Heart right ventricle (tissue), 16 donors: ENCODE data around the gene FLACC1. TPM values are rescaled to one million over a fixed set of nuclear protein-coding genes. Genes with fewer than 3 reads are reported as not detected.

ENCODE experiments used
- ATAC-seq, 8 donors: fragments of 200-7000 bp; cut with Tn5 transposase; one replicate each; pipeline ENCODE4 v1.9.1; 2020; ENCODE audit warnings: mild to moderate bottlenecking in 8 of 8, moderate library complexity in 8 of 8, moderate number of reproducible peaks in 1 of 8
- DNase-seq, 2 donors: peaks; one replicate each; pipeline ENCODE4 v3.0.0-alpha.2; 2020
- H3K27ac ChIP-seq, 10 donors: fragments of 200-600 bp; sonication (generic) in 2 of 10; one replicate each; pipeline versions ENCODE4 v1.5.0 to v1.8.0; 2020 to 2022; ENCODE audit warnings: mild to moderate bottlenecking in 3 of 10
- H3K27me3 ChIP-seq, 7 donors: fragments of 200-600 bp; one replicate each; pipeline ENCODE4 v1.8.0; 2021 to 2022; ENCODE audit warnings: mild to moderate bottlenecking in 2 of 7
- H3K36me3 ChIP-seq, 9 donors: fragments of 200-600 bp; sonication (generic) in 1 of 9; one replicate each; pipeline versions ENCODE4 v1.5.0 to v1.8.0; 2020 to 2022; ENCODE audit warnings: mild to moderate bottlenecking in 2 of 9
- H3K4me1 ChIP-seq, 9 donors: fragments of 200-600 bp; sonication (generic) in 1 of 9; one replicate each; pipeline versions ENCODE4 v1.5.0 to v1.8.0; 2020 to 2022; ENCODE audit warnings: mild to moderate bottlenecking in 4 of 9
- H3K4me3 ChIP-seq, 10 donors: fragments of 200-600 bp; sonication (generic) in 2 of 10; one replicate each; pipeline versions ENCODE4 v1.5.0 to v1.8.0; 2020 to 2022; ENCODE audit warnings: mild to moderate bottlenecking in 7 of 10, moderate library complexity in 2 of 10
- H3K9me3 ChIP-seq, 11 donors: fragments of 200-600 bp in 10 of 11; sonication (generic) in 2 of 11; one replicate each; pipeline versions ENCODE4 v1.5.0 to v1.8.0; 2013 to 2022; ENCODE audit warnings: mild to moderate bottlenecking in 2 of 11, control low read depth in 1 of 11, moderate library complexity in 1 of 11
- CTCF ChIP-seq, 9 donors: fragments of 200-600 bp; sonication (generic) in 2 of 9; IDR thresholded peaks; one replicate each; pipeline versions ENCODE4 v1.5.0 to v1.8.0; 2021 to 2022; ENCODE audit warnings: antibody characterized with exemption in 9 of 9, mild to moderate bottlenecking in 5 of 9, moderate library complexity in 1 of 9
- WGBS, 2 donors: extraction: QIAGEN DNeasy Blood & Tissue Kit; methylation state at CpG; one replicate each; pipeline ENCODE4 v1.1.7; 2013; ENCODE audit warnings: inconsistent platforms in 1 of 2; 5-methylcytosine and 5-hydroxymethylcytosine counted together
- intact Hi-C, 10 donors: fragments of 100-400 bp; cut with DNase I; formaldehyde crosslinking; loops; one replicate each; pipeline versions ENCODE4 v1.11.1 to v1.14.2; 2022
- polyA plus RNA-seq, 2 donors: library from polyadenylated mRNA; stranded (reverse); fragments of 200-250 nt; gene quantifications; one replicate each; pipeline ENCODE4 v1.2.3, GENCODE V29; 2013
- total RNA-seq, 10 donors: library from RNA; stranded (reverse); fragmentation: NEBNext Ultra II Directional in 3 of 10; extraction: Animal tissue kit (Norgen Biotek cat#: 25700) in 3 of 10; gene quantifications; one replicate each; pipeline versions ENCODE4 v1.2.1 to v1.2.4, GENCODE V29; 2021 to 2023
- donor health status: Arrhythmogenic right ventricular cardiomyopathy.
- donor health status: ischemic (EF 13 %, LVEDD 7.1; RV severe dilation, severe dysfunction).
- donor health status: healthy with polysubstance abuse.
- donor health status: DM: no; HTN: yes; CAD: no.
- donor health status: DM: no; HTN: no; CAD: no.
- donor health status: ischemic (EF 25% LVEDD 6.9; RV normal size, moderate dysfunction).
- donor health status: ischemic (EF 25% LVEDD 5.7; RV mildly dilated, moderate dysfunction).
- donor health status: healthy.
- donor health status: DM: yes; HTN: yes; CAD: no.
- donor health status: Ischemic cardiomyopathy.
- donor health status: ischemic (EF 35%, LVEDD 5.7; RV mildly dilated, moderate dysfunction).
- donor health status: nonischemic (EF 11% LVEDD 7.7; RV severe dilation, severe dysfunction).
- donor health status: DM: yes; HTN: yes; CAD: no.
- donor health status: PGD.
- donor health status: ischemic (EF 29% LVEDD 5.4; RV normal size, mild dysfunction).
- donor health status: nonischemic (EF 23%, LVEDD 6.1; RV moderate dilation, normal function).

FLACC1 gene
- total and polyA plus RNA-seq, 12 donors = 0.88 to 15.9 (median 7.3) TPM

- Histone ChIP-seq H3K4me3 (peak overlapping the region in 1 of 10 donors; percentile 4), H3K4me1 (peaks cover 0 to 77% (median 57%) of the 10 kb centered on the region in 9 donors), H3K27me3 (no peaks in the 10 kb centered on the region), H3K9me3 (no peaks in the 10 kb centered on the region), H3K27ac (peak overlapping the region in 8 of 10 donors; percentile 17 to 87 (median 44)), H3K36me3 (peaks cover 0 to 38% (median 8%) of the 10 kb centered on the region in 9 donors)
- ATAC-seq = peak in 2 of 8 donors; percentile 46 to 53
- TF ChIP-seq CTCF (IDR thresholded peaks at IDR 0.05) = no peak
- intact Hi-C loops = loop anchor here in 2 of 10 donors (1.0 to 10.0 kb wide), 2 partner anchors 48 to 242 kb away; partner anchors contain the start of genes STRADB (in 1 of the 2), TMEM237 (in 1 of the 2) and TRAK2 (in 1 of the 2)
- WGBS, 2 donors = 50 to 58% methylated on average over 6 of the region's 6 CpGs
- no peak for DNase-seq
Measured at GRCh38 chr2:201402651-201403562, 45.8 kb upstream of the FLACC1 start.

- Histone ChIP-seq H3K9me3 (no peaks in the 10 kb centered on the region), H3K4me3 (no peak overlapping the region), H3K27ac (peak overlapping the region in 6 of 10 donors; percentile 28 to 87 (median 63)), H3K36me3 (peaks cover 0 to 49% (median 19%) of the 10 kb centered on the region in 9 donors), H3K4me1 (peaks cover 0 to 66% (median 48%) of the 10 kb centered on the region in 9 donors), H3K27me3 (no peaks in the 10 kb centered on the region)
- no peak for ATAC-seq
- DNase-seq = no peak
- WGBS, 2 donors = 54 to 68% methylated on average over 3 of the region's 3 CpGs
- intact Hi-C loops = loop anchor here in 1 of 10 donors (10.0 kb wide), 1 partner anchor 243 kb away; the partner anchor contains the start of gene TMEM237
- TF ChIP-seq CTCF (IDR thresholded peaks at IDR 0.05) = no peak
Measured at GRCh38 chr2:201401815-201402214, 44.7 kb upstream of the FLACC1 start.

- WGBS, 2 donors = 83 to 86% methylated on average over 8 of the region's 8 CpGs
- intact Hi-C loops = loop anchor here in 2 of 10 donors (10.0 kb wide), 2 partner anchors 58 to 68 kb away; partner anchors contain the start of genes STRADB (in 1 of the 2) and TRAK2 (in 1 of the 2)
- peaks cover 0 to 92% (median 60%) of the 10 kb centered on the region in 9 donors for H3K36me3 ChIP-seq
- DNase-seq (no peak), ATAC-seq (no peak)
- H3K4me1 ChIP-seq = peaks cover 0 to 15% (median 10%) of the 10 kb centered on the region in 9 donors
- H3K4me3 ChIP-seq = no peak overlapping the region
- TF ChIP-seq CTCF (IDR thresholded peaks at IDR 0.05) = no peak
- no peaks in the 10 kb centered on the region for H3K9me3 ChIP-seq
- no peaks in the 10 kb centered on the region for H3K27me3 ChIP-seq
- H3K27ac ChIP-seq = no peak overlapping the region
Measured at GRCh38 chr2:201396595-201396994, 39.5 kb upstream of the FLACC1 start.

GRCh38 chr2:201383136-201383535 is 26.0 kb upstream of the FLACC1 start:
- intact Hi-C loops = loop anchor here in 2 of 10 donors (10.0 kb wide), 2 partner anchors 352 to 362 kb away; no protein-coding TSS in a partner anchor

More at GRCh38 chr2:201383136-201383535, 26.0 kb upstream of the FLACC1 start:
- no peaks in the 10 kb centered on the region for H3K9me3 ChIP-seq
- DNase-seq = no peak
- peak in 2 of 8 donors; percentile 19 to 74 for ATAC-seq
- H3K4me3 ChIP-seq = no peak overlapping the region
- no peaks in the 10 kb centered on the region for H3K27me3 ChIP-seq
- no peak for TF ChIP-seq CTCF (IDR thresholded peaks at IDR 0.05)
- 68 to 69% methylated on average over 1 of the region's 1 CpG for WGBS, 2 donors
- H3K4me1 ChIP-seq = no peaks in the 10 kb centered on the region
- no peak overlapping the region for H3K27ac ChIP-seq
- H3K36me3 ChIP-seq = peaks cover 0 to 100% (median 73%) of the 10 kb centered on the region in 9 donors
